ENCODE results near the gene NUP205.

The NUP205 gene

DNA sequence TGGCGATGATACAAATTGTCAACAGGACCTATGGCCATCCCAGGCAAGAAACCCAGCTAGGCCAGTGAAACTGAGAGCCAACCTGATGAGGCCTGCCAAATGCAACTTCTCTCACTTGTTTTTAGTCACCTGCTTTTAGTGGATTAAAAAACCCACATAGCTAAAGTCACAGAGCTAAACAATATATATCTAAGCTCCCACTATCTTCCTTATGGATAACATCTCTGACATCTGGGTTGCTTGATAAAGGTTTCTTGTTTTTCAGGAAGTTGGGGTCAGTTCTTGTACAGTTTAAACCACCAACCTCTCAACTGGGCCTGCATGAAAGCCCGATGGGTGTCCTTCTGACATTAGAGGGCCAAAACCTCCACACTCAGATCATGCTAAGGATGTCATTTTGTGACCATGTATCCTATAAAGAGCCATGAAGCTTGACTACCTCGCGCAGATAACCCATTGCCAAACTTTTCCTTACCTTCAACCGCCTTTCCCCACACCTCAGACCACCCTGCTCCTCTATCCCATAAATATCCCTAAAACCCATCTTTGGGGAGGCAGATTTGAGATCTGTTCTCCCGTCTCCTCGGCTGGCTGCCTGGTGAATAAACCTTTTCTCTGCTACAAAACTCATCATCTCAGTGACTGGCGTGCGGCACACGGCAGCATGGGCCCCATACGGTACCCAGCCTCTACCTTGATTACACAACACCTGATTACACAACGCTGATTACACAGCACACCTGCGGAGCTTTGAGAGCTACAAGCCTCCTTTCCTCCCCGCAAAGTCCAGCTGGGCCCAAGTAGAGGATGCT is 103.8 kb downstream of the NUP205 start:
- TF ChIP-seq, protein P1, sequence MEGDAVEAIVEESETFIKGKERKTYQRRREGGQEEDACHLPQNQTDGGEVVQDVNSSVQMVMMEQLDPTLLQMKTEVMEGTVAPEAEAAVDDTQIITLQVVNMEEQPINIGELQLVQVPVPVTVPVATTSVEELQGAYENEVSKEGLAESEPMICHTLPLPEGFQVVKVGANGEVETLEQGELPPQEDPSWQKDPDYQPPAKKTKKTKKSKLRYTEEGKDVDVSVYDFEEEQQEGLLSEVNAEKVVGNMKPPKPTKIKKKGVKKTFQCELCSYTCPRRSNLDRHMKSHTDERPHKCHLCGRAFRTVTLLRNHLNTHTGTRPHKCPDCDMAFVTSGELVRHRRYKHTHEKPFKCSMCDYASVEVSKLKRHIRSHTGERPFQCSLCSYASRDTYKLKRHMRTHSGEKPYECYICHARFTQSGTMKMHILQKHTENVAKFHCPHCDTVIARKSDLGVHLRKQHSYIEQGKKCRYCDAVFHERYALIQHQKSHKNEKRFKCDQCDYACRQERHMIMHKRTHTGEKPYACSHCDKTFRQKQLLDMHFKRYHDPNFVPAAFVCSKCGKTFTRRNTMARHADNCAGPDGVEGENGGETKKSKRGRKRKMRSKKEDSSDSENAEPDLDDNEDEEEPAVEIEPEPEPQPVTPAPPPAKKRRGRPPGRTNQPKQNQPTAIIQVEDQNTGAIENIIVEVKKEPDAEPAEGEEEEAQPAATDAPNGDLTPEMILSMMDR (IDR thresholded peaks at IDR 0.05; ENCODE audit: insufficient read depth, low read length, missing control alignments) = no peak
- ChIA-PET POLR2A (interaction anchor here (0.6 to 1.4 kb wide), 3 partner anchors 10 to 124 kb away, joined by 3 to 5 read pairs (median 3); no protein-coding TSS in a partner anchor), CTCF (interaction anchor here (0.8 to 10.9 kb wide), 22 partner anchors 8 to 454 kb away, joined by 3 to 139 read pairs (median 4); no protein-coding TSS in a partner anchor)
- DNase-seq (ENCODE audit: low read depth, low spot score) = no peak
- peak overlapping the region; percentile 58 for H3K4me3 ChIP-seq (ENCODE audit: low read depth, low read length)

GRCh38 chr7:135662123-135662372 is 104.3 kb downstream of the NUP205 start:
- no peak for DNase-seq (ENCODE audit: low read depth, low spot score)
- ChIA-PET POLR2A (interaction anchor here (0.6 to 1.5 kb wide), 5 partner anchors 9 to 124 kb away, joined by 3 to 5 read pairs (median 4); no protein-coding TSS in a partner anchor), CTCF (interaction anchor here (0.9 to 10.9 kb wide), 19 partner anchors 9 to 453 kb away, joined by 3 to 139 read pairs (median 4); no protein-coding TSS in a partner anchor)
- peak overlapping the region; percentile 58 for H3K4me3 ChIP-seq (ENCODE audit: low read depth, low read length)
- TF ChIP-seq, protein P1 (IDR thresholded peaks at IDR 0.05; ENCODE audit: insufficient read depth, low read length, missing control alignments) = no peak

GRCh38 chr7:135662373-135663114 is 104.8 kb downstream of the NUP205 start, which contains the start of gene STMP1:
TSS of gene STMP1 (plus strand) at chr7:135662514.
- CTCF ChIA-PET = interaction anchor here (1.0 to 10.9 kb wide), 19 partner anchors 9 to 453 kb away, joined by 3 to 139 read pairs (median 6); no protein-coding TSS in a partner anchor
- TF ChIP-seq, protein P1 (IDR thresholded peaks at IDR 0.05; ENCODE audit: insufficient read depth, low read length, missing control alignments) = peak; percentile 89
- peak within 1 kb of the TSS; percentile 95 for H3K4me3 ChIP-seq (ENCODE audit: low read depth, low read length)
- POLR2A ChIA-PET = interaction anchor here (0.6 to 1.5 kb wide), 7 partner anchors 9 to 304 kb away, joined by 3 to 5 read pairs (median 4); no protein-coding TSS in a partner anchor
- DNase-seq (ENCODE audit: low read depth, low spot score) = peak; percentile 82

DNA sequence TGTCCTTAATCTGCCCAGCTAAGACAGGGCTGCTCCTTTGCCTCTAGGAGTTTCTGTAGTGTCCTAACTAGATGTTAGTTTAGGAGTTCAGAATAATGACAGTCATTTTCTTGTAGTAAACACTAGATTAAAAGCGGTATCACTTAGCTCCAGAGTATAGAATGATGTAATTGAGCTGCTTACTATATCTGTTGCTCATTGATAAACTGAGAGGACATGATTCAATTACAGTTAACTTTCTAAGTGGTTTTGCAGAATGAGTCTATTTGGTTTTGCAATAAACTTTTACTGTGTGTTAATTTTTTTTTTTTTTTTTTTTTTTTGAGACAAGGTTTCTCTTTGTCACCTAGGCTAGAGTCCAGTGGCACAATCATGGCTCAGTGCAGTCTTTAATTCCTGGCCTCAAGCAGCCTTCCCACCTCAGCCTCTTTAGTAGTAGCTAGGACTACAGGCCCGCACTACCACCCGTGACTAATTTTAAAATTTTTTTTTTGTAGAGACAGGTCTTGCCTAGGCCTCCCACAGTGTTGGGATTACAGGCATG is 106.4 kb downstream of the NUP205 start:
- CTCF ChIA-PET = interaction anchor here (0.8 to 10.9 kb wide), 11 partner anchors 9 to 390 kb away, joined by 3 to 139 read pairs (median 6); no protein-coding TSS in a partner anchor
- TF ChIP-seq, protein P1 (IDR thresholded peaks at IDR 0.05; ENCODE audit: insufficient read depth, low read length, missing control alignments) = no peak
- no peak for DNase-seq (ENCODE audit: low read depth, low spot score)
- H3K4me3 ChIP-seq (ENCODE audit: low read depth, low read length) = peak overlapping the region; percentile 20; the same call in 1 of the 2 replicates
- POLR2A ChIA-PET = interaction anchor here (0.5 to 0.7 kb wide), 2 partner anchors 22 to 26 kb away, joined by 3 read pairs; no protein-coding TSS in a partner anchor

GRCh38 chr7:135665042-135665441 is 107.3 kb downstream of the NUP205 start:
- TF ChIP-seq, protein P1 (IDR thresholded peaks at IDR 0.05; ENCODE audit: insufficient read depth, low read length, missing control alignments) = no peak
- CTCF ChIA-PET = interaction anchor here (0.8 to 10.9 kb wide), 8 partner anchors 8 to 391 kb away, joined by 3 to 139 read pairs (median 6); no protein-coding TSS in a partner anchor
- no peak for DNase-seq (ENCODE audit: low read depth, low spot score)
- H3K4me3 ChIP-seq (ENCODE audit: low read depth, low read length) = no peak overlapping the region
- POLR2A ChIA-PET = interaction anchor here (0.7 kb wide), 1 partner anchor 25 kb away, joined by 3 read pairs; no protein-coding TSS in a partner anchor
